ENCODE data around the gene DCAF16. TPM values are rescaled to one million over a fixed set of nuclear protein-coding genes. Genes with fewer than 3 reads are reported as not detected.

DCAF16 gene
- total and polyA plus RNA-seq, 10 of the 15 experiments (the other 5 are each of a cell fraction or from before 2014, with no cell fraction given): 5.8 to 48.6 (median 26.0) TPM

GRCh38 chr4:17758485-17758884 is 52.1 kb downstream of the DCAF16 start:
- TF ChIP-seq JUND (IDR thresholded peaks at IDR 0.05; ENCODE audit: low read depth, low read length): no peak
- TF ChIP-seq, protein P1, sequence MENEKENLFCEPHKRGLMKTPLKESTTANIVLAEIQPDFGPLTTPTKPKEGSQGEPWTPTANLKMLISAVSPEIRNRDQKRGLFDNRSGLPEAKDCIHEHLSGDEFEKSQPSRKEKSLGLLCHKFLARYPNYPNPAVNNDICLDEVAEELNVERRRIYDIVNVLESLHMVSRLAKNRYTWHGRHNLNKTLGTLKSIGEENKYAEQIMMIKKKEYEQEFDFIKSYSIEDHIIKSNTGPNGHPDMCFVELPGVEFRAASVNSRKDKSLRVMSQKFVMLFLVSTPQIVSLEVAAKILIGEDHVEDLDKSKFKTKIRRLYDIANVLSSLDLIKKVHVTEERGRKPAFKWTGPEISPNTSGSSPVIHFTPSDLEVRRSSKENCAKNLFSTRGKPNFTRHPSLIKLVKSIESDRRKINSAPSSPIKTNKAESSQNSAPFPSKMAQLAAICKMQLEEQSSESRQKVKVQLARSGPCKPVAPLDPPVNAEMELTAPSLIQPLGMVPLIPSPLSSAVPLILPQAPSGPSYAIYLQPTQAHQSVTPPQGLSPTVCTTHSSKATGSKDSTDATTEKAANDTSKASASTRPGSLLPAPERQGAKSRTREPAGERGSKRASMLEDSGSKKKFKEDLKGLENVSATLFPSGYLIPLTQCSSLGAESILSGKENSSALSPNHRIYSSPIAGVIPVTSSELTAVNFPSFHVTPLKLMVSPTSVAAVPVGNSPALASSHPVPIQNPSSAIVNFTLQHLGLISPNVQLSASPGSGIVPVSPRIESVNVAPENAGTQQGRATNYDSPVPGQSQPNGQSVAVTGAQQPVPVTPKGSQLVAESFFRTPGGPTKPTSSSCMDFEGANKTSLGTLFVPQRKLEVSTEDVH (IDR thresholded peaks at IDR 0.05; ENCODE audit: low read depth, partially characterized antibody): no peak
- TF ChIP-seq, protein P2, sequence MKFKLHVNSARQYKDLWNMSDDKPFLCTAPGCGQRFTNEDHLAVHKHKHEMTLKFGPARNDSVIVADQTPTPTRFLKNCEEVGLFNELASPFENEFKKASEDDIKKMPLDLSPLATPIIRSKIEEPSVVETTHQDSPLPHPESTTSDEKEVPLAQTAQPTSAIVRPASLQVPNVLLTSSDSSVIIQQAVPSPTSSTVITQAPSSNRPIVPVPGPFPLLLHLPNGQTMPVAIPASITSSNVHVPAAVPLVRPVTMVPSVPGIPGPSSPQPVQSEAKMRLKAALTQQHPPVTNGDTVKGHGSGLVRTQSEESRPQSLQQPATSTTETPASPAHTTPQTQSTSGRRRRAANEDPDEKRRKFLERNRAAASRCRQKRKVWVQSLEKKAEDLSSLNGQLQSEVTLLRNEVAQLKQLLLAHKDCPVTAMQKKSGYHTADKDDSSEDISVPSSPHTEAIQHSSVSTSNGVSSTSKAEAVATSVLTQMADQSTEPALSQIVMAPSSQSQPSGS (IDR thresholded peaks at IDR 0.05; ENCODE audit: low read length): no peak
- no peak for TF ChIP-seq CTCF (IDR thresholded peaks at IDR 0.05 in 2 of 3, conservative IDR thresholded peaks at IDR 0.05 in 1 of 3; ENCODE audit: control insufficient read depth in 2 of 3, extremely low read depth in 1 of 3, insufficient read depth in 1 of 3, low read depth in 3 of 3, low read length in 3 of 3)
- TF ChIP-seq, protein P3, sequence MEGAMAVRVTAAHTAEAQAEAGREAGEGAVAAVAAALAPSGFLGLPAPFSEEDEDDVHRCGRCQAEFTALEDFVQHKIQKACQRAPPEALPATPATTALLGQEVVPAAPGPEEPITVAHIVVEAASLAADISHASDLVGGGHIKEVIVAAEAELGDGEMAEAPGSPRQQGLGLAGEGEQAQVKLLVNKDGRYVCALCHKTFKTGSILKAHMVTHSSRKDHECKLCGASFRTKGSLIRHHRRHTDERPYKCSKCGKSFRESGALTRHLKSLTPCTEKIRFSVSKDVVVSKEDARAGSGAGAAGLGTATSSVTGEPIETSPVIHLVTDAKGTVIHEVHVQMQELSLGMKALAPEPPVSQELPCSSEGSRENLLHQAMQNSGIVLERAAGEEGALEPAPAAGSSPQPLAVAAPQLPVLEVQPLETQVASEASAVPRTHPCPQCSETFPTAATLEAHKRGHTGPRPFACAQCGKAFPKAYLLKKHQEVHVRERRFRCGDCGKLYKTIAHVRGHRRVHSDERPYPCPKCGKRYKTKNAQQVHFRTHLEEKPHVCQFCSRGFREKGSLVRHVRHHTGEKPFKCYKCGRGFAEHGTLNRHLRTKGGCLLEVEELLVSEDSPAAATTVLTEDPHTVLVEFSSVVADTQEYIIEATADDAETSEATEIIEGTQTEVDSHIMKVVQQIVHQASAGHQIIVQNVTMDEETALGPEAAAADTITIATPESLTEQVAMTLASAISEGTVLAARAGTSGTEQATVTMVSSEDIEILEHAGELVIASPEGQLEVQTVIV (IDR thresholded peaks at IDR 0.05; ENCODE audit: borderline replicate concordance, partially characterized antibody): no peak
- no peak for TF ChIP-seq ZNF207 (IDR thresholded peaks at IDR 0.05; ENCODE audit: borderline replicate concordance)
- no peak for TF ChIP-seq JUNB (IDR thresholded peaks at IDR 0.05)
- no peak for TF ChIP-seq WRNIP1 (IDR thresholded peaks at IDR 0.05; ENCODE audit: borderline replicate concordance, low read depth, low read length)
- TF ChIP-seq DPF2 (IDR thresholded peaks at IDR 0.05): no peak
- TF ChIP-seq FOXM1 (IDR thresholded peaks at IDR 0.05; ENCODE audit: low read depth, low read length): no peak
- TF ChIP-seq NFIC (IDR thresholded peaks at IDR 0.05; ENCODE audit: low read depth, low read length): no peak
- TF ChIP-seq CREM (IDR thresholded peaks at IDR 0.05; ENCODE audit: low read depth): no peak
- TF ChIP-seq RELA (IDR thresholded peaks at IDR 0.05; ENCODE audit: borderline replicate concordance, partially characterized antibody): no peak
- no peaks in the 10 kb centered on the region for H4K20me1 ChIP-seq (ENCODE audit: control insufficient read depth, insufficient read depth)
- no peak overlapping the region for H3K27ac ChIP-seq (ENCODE audit: control insufficient read depth, insufficient read depth)
- H3K9me3 ChIP-seq (replicated peaks; ENCODE audit: control insufficient read depth, insufficient read depth, low read length): no peaks in the 10 kb centered on the region
- in situ Hi-C loops (cut with MboI) (no loop called here), intact Hi-C loops (cut with micrococcal nuclease; ENCODE audit: unreplicated experiment) (no loop called here)
- no peak overlapping the region for H2AFZ ChIP-seq (ENCODE audit: control insufficient read depth, low read depth, low read length)
- H3K9ac ChIP-seq (ENCODE audit: control insufficient read depth, insufficient read depth, low read length): no peak overlapping the region
- FAIRE-seq: no peak
- RAD21 ChIA-PET (ENCODE audit: unreplicated experiment): no interaction called here
- H3K4me3 ChIP-seq: no peak overlapping the region
- H3K27me3 ChIP-seq (replicated peaks in 1 of 2; ENCODE audit: control insufficient read depth in 2 of 2, insufficient read depth in 2 of 2, low read length in 1 of 2): no peaks in the 10 kb centered on the region; a peak in 1 of 4 replicates
- WGBS (ENCODE audit: insufficient coverage, insufficient replicate concordance, low lambda C conversion rate, missing lambda C conversion rate): 22% methylated on average over 5 of the region's 5 CpGs
- POLR2A ChIA-PET: no interaction called here
- ATAC-seq: no peak
- H3K36me3 ChIP-seq (ENCODE audit: control insufficient read depth in 2 of 2, insufficient read depth in 2 of 2, low read length in 1 of 2): no peaks in the 10 kb centered on the region
- no peak overlapping the region for H3K4me2 ChIP-seq (ENCODE audit: control insufficient read depth, insufficient read depth)
- BruUV-seq (replicated peaks): no TSS peak
- CTCF ChIA-PET: no interaction called here
- no peaks in the 10 kb centered on the region for H3K79me2 ChIP-seq (ENCODE audit: control insufficient read depth, insufficient read depth, low read length)
- no peaks in the 10 kb centered on the region for H3K4me1 ChIP-seq (ENCODE audit: control insufficient read depth, insufficient read depth, low read length)
- SMC1A ChIA-PET (ENCODE audit: uncharacterized antibody, unreplicated experiment): no interaction called here
- DNase-seq (ENCODE audit: low read depth, low spot score): no peak

Measured in GM12878 (cell line).